Fibroblast of skin of back (primary cell): ENCODE data around the gene SBNO2.
"Not testable (repeated sequence)": the region's sequence is repeated elsewhere in the genome, so short reads cannot be mapped to it uniquely, and the experiment has no call there.

ENCODE experiments used
- DNase-seq: peaks from one replicate; pipeline ENCODE4 v3.0.0-alpha.2; 2013

Gene SBNO2

GRCh38 chr19:1132552-1133383 lies 41.3 kb downstream of the SBNO2 start:
- DNase-seq = no peak

GRCh38 chr19:1131718-1132551 lies 42.1 kb downstream of the SBNO2 start:
- peak; percentile 88 for DNase-seq

GRCh38 chr19:1130771-1131717 lies 43.0 kb downstream of the SBNO2 start:
- DNase-seq = no peak

GRCh38 chr19:1129535-1129934 lies 44.5 kb downstream of the SBNO2 start:
- no peak for DNase-seq

DNA sequence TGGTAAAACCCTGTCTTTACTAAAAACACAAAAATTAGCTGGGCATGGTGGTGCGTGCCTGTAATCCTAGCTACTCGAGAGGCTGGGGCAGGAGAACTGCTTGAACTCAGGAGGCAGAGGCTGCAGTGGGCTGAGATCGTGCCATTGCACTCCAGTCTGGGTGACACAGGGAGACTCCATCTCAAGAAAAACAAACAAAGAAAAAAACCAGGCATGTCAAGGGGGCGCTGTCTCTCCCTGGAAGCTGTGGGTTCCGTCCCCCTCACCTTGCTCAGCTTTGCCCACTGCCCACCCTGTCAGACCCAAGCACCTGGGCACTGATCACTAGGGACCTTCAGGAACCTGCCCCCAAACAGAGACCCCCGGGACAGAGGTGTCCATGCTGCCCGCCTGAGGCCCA lies 45.0 kb downstream of the SBNO2 start:
- DNase-seq = not testable (repeated sequence)

- no peak for DNase-seq
Observed at GRCh38 chr19:1128106-1128505, 46.0 kb downstream of the SBNO2 start.

DNA sequence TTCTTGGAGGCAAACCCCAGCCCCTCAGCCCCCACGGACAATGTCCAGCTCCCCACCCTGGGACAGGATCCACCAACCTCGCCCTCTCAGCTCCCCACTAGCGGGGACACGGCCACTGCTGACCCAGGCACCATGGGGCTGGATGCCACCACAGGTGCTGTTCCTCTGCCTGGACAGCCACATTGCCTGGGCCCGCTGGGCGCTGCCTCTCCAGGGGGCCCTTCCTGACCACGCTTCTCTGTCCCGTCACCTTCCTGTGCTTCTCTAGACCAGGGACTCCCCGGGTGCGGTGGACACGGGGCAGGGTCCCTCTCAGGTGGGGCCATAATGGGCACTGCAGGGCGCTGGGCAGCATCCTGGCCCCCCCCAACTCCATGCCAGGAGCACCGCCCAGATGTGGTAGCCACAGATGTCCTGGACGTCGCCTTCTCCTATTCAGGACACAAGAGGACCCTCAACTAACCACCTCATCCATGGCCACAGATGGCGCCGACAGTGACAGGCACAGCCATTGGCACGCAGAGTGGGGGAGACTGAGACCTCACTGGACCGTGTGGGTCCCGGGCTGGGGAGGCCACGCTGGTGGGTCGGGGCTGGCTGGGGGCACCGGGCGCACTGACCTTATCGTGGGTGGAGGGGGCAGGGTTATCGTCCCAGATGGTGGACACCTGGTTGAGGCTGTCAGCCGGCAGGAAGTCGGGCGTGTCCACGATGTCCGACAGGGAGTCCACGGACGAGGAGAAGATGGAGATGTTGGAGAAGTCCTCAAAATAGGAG lies 46.9 kb downstream of the SBNO2 start:
- no peak for DNase-seq

GRCh38 chr19:1125601-1126467 lies 48.2 kb downstream of the SBNO2 start:
- DNase-seq = no peak

GRCh38 chr19:1123885-1124677 lies 50.0 kb downstream of the SBNO2 start:
- no peak for DNase-seq

- no peak for DNase-seq
Observed at GRCh38 chr19:1123381-1123780, 50.7 kb downstream of the SBNO2 start.

DNA sequence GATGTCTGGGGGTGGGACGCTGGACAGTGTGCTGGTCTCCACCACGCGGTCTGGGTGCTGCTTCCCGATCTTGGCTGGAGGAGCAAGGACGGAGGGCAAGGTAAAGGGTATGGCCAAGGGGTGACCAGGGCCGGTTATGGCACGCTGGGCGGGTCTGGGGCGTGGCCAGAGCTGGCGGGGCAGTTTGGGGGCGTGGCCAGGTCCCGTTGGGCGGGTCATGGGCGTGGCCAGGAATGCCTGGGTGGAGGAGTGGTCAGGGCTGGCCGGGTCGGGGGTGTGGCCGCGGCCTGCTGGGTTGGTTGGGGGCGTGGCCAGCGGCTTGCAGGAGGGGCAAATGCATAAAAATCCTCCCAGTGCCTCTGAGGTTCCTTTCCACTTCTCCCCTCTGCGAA lies 51.1 kb downstream of the SBNO2 start:
- peak; percentile 64 for DNase-seq

DNA sequence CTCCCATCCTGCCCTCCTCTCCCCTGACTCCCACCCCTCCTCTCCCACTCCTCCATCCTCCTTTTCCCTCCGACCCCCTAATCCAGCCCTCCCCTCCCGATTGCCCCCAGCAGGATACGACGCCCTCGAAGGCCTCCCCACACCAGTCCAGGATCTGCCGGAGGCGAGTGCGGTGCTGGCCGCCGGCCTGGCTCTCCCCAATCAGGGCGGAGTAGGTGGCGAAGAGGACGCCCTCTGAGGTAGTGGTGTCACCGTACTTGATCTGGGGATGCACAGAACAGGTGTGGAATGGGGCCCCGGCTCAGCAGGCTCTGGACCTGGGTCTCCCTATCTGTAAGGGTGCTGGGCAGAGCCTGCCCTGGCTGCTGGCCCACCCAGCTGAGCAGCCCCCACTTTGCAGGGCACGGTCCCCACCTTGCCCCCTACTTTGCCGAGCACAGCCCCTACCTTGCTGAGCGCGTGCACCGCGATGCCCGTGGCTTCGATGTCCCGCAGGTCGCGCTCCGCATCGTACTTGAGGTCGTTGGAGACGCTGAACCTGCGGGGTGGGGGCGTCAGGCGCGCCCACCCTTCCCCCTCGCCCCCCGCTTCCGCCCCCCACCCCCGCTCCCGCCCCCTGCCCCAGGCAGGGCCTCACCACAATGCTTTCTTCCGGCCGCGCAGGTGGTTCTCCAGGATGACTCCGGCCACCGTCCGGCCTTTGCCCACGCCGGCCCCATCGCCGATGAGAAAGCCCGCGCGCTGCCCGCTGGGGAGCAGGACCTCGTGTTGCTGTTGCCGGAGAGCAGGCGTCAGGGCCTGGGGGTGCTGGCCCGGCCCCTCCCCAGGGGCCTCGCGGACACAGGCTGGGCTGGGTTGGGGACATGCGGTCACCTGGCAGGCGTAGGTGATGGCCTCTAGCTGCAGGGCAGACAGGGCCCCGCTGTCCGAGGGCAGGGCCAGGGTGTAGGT lies 51.8 kb downstream of the SBNO2 start:
- no peak for DNase-seq

GRCh38 chr19:1121395-1121794 lies 52.7 kb downstream of the SBNO2 start:
- no peak for DNase-seq

GRCh38 chr19:1119475-1120217 lies 54.4 kb downstream of the SBNO2 start:
- no peak for DNase-seq

DNA sequence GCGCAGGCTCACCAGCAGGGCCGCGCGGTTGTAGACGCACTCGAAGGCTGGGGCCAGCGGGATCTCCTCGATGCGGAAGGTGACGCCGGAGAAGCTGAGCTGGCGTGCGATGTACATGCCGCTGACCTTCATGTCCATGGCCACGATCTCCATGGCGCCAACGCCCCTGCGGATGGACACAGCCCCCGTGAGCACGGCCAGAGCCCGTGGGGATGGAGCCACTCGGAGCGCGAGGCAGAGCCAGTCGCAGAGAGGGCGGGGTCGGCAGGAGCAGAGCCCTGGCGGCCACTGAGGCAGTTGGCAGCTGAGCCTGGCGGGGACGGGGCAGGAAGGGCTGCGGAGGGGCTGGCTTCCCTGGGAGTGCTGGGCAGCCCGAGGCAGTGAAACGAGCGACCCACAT lies 55.1 kb downstream of the SBNO2 start:
- DNase-seq = no peak

GRCh38 chr19:1117654-1118053 lies 56.4 kb downstream of the SBNO2 start:
- no peak for DNase-seq

- DNase-seq = no peak
Observed at GRCh38 chr19:1116726-1117581, 57.1 kb downstream of the SBNO2 start.
